Measurements from ENCODE around the gene PAX5. TPM values are rescaled to one million over a fixed set of nuclear protein-coding genes. Genes with fewer than 3 reads are reported as not detected.

Gene PAX5
- total and polyA plus RNA-seq, 2 of the 13 experiments (the other 11 are each of a cell fraction or from before 2014, with no cell fraction given), result not detected

DNA sequence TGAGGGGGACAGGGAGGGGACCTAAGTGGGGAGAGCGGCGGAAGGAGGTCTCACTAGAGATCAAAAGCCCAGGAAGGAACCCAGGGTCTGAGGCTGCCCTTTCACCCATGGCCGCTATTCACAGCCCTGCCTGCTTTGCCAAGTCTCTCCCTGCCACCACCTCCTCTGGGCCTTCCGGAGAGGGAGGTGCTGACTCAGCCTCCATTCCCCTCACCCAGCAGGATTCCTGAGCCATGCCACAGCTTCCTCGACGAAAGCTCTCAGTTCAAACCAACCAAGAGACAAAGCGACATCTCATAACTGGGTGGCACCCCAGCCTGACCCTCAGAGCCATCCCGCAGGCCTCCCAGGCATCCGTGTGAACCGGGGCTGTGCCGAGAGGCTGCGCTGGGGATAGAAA lies 36.7 kb downstream of the PAX5 start:
- Histone ChIP-seq H3K4me3 (replicated peaks in 1 of 3; ENCODE audit: insufficient read depth in 1 of 3, low read depth in 2 of 3, low read length in 3 of 3) (no peak overlapping the region), H3K36me3 (replicated peaks in 1 of 2; ENCODE audit: control insufficient read depth in 1 of 2, insufficient read depth in 2 of 2, low read length in 2 of 2) (no peaks in the 10 kb centered on the region), H3K9me3 (ENCODE audit: low read length) (no peaks in the 10 kb centered on the region), H3K79me2 (ENCODE audit: insufficient read depth, low read length) (no peaks in the 10 kb centered on the region), H3K4me1 (ENCODE audit: insufficient read depth, low read length) (0 out of 2 replicates have a peak, but pooled peaks cover 5% of the 10 kb centered on the region), H3K27ac (ENCODE audit: extremely low read length, insufficient read depth, low read length) (no peak overlapping the region), H3K27me3 (ENCODE audit: control insufficient read depth in 1 of 2, insufficient read depth in 2 of 2, low read length in 2 of 2) (peaks cover 1 to 38% of the 10 kb centered on the region in 2 experiments; a peak in 3 of 5 replicates), H4K20me1 (ENCODE audit: insufficient read depth, low read length) (no peaks in the 10 kb centered on the region), H3K9ac (ENCODE audit: insufficient read depth, low read depth, low read length) (no peak overlapping the region), H2AFZ (ENCODE audit: low read length) (no peak overlapping the region), H3K4me2 (ENCODE audit: low read depth, low read length) (no peak overlapping the region)
- intact Hi-C loops (cut with micrococcal nuclease; ENCODE audit: unreplicated experiment), result loop anchor here (5.0 kb wide), 2 partner anchors 265 to 415 kb away; no protein-coding TSS in a partner anchor
- DNase-seq (ENCODE audit: low spot score) (no peak), FAIRE-seq (no peak), ATAC-seq (no peak)
- BruUV-seq (replicated peaks), result no TSS peak
- ChIA-PET CTCF (ENCODE audit: low intra/inter-chr PET ratio, low total read pairs) (interaction anchor here (2.0 kb wide), 1 partner anchor 413 kb away, joined by 5 read pairs; no protein-coding TSS in a partner anchor), POLR2A (no interaction called here)
- 36% methylated on average over 5 of the region's 12 CpGs for WGBS (ENCODE audit: low lambda C conversion rate)
- in situ Hi-C loops (cut with HindIII; ENCODE audit: extremely low pct_ligation_motif_present, low pct_unique_long_range_greater_than_20kb), result loop anchor here (5.0 to 10.0 kb wide), 2 partner anchors 267 to 390 kb away; no protein-coding TSS in a partner anchor
- TF ChIP-seq ZNF761 (CRISPR knock-in tag; conservative IDR thresholded peaks at IDR 0.05) (no peak), BORCS8-MEF2B (CRISPR knock-in tag; IDR thresholded peaks at IDR 0.05) (no peak), MAFK (conservative IDR thresholded peaks at IDR 0.05 in 1 of 2, IDR thresholded peaks at IDR 0.05 in 1 of 2; ENCODE audit: low read length in 2 of 2) (peak; percentile 23 to 32; a peak in 2 of 4 replicates), MAFF (IDR thresholded peaks at IDR 0.05; ENCODE audit: low read depth, low read length) (0 out of 2 replicates have a peak, but pooled peaks have one; percentile 23)
- TF ChIP-seq, protein P1, sequence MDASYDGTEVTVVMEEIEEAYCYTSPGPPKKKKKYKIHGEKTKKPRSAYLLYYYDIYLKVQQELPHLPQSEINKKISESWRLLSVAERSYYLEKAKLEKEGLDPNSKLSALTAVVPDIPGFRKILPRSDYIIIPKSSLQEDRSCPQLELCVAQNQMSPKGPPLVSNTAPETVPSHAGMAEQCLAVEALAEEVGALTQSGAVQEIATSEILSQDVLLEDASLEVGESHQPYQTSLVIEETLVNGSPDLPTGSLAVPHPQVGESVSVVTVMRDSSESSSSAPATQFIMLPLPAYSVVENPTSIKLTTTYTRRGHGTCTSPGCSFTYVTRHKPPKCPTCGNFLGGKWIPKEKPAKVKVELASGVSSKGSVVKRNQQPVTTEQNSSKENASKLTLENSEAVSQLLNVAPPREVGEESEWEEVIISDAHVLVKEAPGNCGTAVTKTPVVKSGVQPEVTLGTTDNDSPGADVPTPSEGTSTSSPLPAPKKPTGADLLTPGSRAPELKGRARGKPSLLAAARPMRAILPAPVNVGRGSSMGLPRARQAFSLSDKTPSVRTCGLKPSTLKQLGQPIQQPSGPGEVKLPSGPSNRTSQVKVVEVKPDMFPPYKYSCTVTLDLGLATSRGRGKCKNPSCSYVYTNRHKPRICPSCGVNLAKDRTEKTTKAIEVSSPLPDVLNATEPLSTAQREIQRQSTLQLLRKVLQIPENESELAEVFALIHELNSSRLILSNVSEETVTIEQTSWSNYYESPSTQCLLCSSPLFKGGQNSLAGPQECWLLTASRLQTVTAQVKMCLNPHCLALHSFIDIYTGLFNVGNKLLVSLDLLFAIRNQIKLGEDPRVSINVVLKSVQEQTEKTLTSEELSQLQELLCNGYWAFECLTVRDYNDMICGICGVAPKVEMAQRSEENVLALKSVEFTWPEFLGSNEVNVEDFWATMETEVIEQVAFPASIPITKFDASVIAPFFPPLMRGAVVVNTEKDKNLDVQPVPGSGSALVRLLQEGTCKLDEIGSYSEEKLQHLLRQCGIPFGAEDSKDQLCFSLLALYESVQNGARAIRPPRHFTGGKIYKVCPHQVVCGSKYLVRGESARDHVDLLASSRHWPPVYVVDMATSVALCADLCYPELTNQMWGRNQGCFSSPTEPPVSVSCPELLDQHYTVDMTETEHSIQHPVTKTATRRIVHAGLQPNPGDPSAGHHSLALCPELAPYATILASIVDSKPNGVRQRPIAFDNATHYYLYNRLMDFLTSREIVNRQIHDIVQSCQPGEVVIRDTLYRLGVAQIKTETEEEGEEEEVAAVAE (CRISPR knock-in tag; IDR thresholded peaks at IDR 0.05; ENCODE audit: borderline replicate concordance), result no peak

All from HepG2 (cell line).